Stimulated activated CD4-positive, alpha-beta T cell treated with anti-CD3 and anti-CD28 coated beads, Interleukin-2, amount 100 ng/mL, for 48 hours (primary cell): ENCODE data around the gene WASHC3.
"Not testable (repeated sequence)": the region's sequence is repeated elsewhere in the genome, so short reads cannot be mapped to it uniquely, and the experiment has no call there.

Source experiments
- DNase-seq, 2 donors: peaks; one replicate each; pipeline ENCODE4 v3.0.0-alpha.2; 2020

Gene WASHC3

GRCh38 chr12:102050660-102051430 lies 10.9 kb downstream of the WASHC3 start:
- no peak for DNase-seq

GRCh38 chr12:102043928-102044327 lies 17.9 kb downstream of the WASHC3 start:
- DNase-seq: no peak

- no peak for DNase-seq
These were observed 27.6 kb downstream of the WASHC3 start for GRCh38 chr12:102033991-102034745.

- no peak for DNase-seq
These were observed 29.9 kb downstream of the WASHC3 start for GRCh38 chr12:102031852-102032251.

- no peak for DNase-seq
These were observed 32.6 kb downstream of the WASHC3 start for GRCh38 chr12:102029141-102029540.

- no peak for DNase-seq
These were observed 35.1 kb downstream of the WASHC3 start for GRCh38 chr12:102026728-102027127.

- DNase-seq: no peak
These were observed 37.0 kb downstream of the WASHC3 start for GRCh38 chr12:102024765-102025164.

GRCh38 chr12:102023343-102023930 lies 38.4 kb downstream of the WASHC3 start:
- DNase-seq: no peak

GRCh38 chr12:102022286-102022685 lies 39.5 kb downstream of the WASHC3 start:
- no peak for DNase-seq

GRCh38 chr12:102021540-102022246 lies 40.1 kb downstream of the WASHC3 start:
- no peak for DNase-seq

- not testable (repeated sequence) for DNase-seq
These were observed 43.2 kb downstream of the WASHC3 start for GRCh38 chr12:102018607-102019006.

- DNase-seq: no peak
These were observed 45.3 kb downstream of the WASHC3 start for GRCh38 chr12:102016472-102016871.

GRCh38 chr12:102010265-102010994 lies 51.4 kb downstream of the WASHC3 start:
- no peak for DNase-seq

GRCh38 chr12:102009796-102010195 lies 52.0 kb downstream of the WASHC3 start:
- no peak for DNase-seq

- no peak for DNase-seq
These were observed 53.1 kb downstream of the WASHC3 start for GRCh38 chr12:102008615-102009126.

- no peak for DNase-seq
These were observed 56.5 kb downstream of the WASHC3 start for GRCh38 chr12:102005256-102005655.

GRCh38 chr12:101997102-101997501 lies 64.7 kb downstream of the WASHC3 start:
- no peak for DNase-seq

- no peak for DNase-seq
These were observed 66.1 kb downstream of the WASHC3 start for GRCh38 chr12:101995684-101996083.

GRCh38 chr12:101992091-101992490 lies 69.7 kb downstream of the WASHC3 start:
- DNase-seq: no peak

GRCh38 chr12:101982307-101982706 lies 79.5 kb downstream of the WASHC3 start:
- DNase-seq: no peak

GRCh38 chr12:101981868-101982267 lies 79.9 kb downstream of the WASHC3 start:
- DNase-seq: no peak

- DNase-seq: no peak
These were observed 93.0 kb downstream of the WASHC3 start for GRCh38 chr12:101968770-101969169.
